Brain microvascular endothelial cell (primary cell): ENCODE data around the gene MAST2.

ENCODE experiments used
- DNase-seq: peaks from one replicate; pipeline ENCODE4 v3.0.0-alpha.2; 2020
- H3K27ac ChIP-seq: fragments of 250-450 bp; sonication (Bioruptor Pico); 2 replicates; pipeline ENCODE4 v1.5.1; 2020; ENCODE audit warnings: mild to moderate bottlenecking, moderate library complexity
- H3K27me3 ChIP-seq: fragments of 250-450 bp; sonication (Bioruptor Pico); replicated peaks from 2 replicates; pipeline ENCODE4 v1.5.1; 2020; ENCODE audit warnings: mild to moderate bottlenecking
- H3K36me3 ChIP-seq: fragments of 250-450 bp; sonication (Bioruptor Pico); replicated peaks from 2 replicates; pipeline ENCODE4 v1.5.1; 2020; ENCODE audit warnings: mild to moderate bottlenecking
- H3K4me3 ChIP-seq: 2 replicates; pipeline ENCODE4 v1.5.1; 2011; ENCODE audit warnings: low read depth, mild to moderate bottlenecking, control low read depth, low read length, moderate library complexity
- CTCF ChIP-seq: IDR thresholded peaks from 2 replicates; pipeline ENCODE4 v1.5.1; 2011; ENCODE audit warnings: low read depth, mild to moderate bottlenecking, moderate library complexity, low read length, control low read depth, inconsistent platforms; ENCODE audit errors: missing control alignments
- in situ Hi-C: cut with HindIII; loops from 2 replicates; pipeline ENCODE4 v1.10.0; 2017; ENCODE audit warnings: low sequenced_read_pairs, low pct_ligation_motif_present

Gene MAST2

GRCh38 chr1:45792744-45793143 lies 10.7 kb upstream of the MAST2 start:
- TF ChIP-seq CTCF: no peak
- Histone ChIP-seq H3K27me3 (no peaks in the 10 kb centered on the region), H3K27ac (no peak overlapping the region), H3K4me3 (no peak overlapping the region), H3K36me3 (no peaks in the 10 kb centered on the region)
- no peak for DNase-seq
- in situ Hi-C loops: no loop called here

- no peak for DNase-seq
- H3K27ac ChIP-seq: no peak overlapping the region
- in situ Hi-C loops: no loop called here
- no peaks in the 10 kb centered on the region for H3K27me3 ChIP-seq
- H3K4me3 ChIP-seq: no peak overlapping the region
- TF ChIP-seq CTCF: peak; percentile 6
- no peaks in the 10 kb centered on the region for H3K36me3 ChIP-seq
Measured at GRCh38 chr1:45793942-45794604, 9.3 kb upstream of the MAST2 start.

GRCh38 chr1:45796381-45796780 lies 7.0 kb upstream of the MAST2 start:
- Histone ChIP-seq H3K4me3 (no peak overlapping the region), H3K27ac (no peak overlapping the region), H3K27me3 (no peaks in the 10 kb centered on the region), H3K36me3 (no peaks in the 10 kb centered on the region)
- in situ Hi-C loops: no loop called here
- no peak for TF ChIP-seq CTCF
- DNase-seq: no peak

GRCh38 chr1:45796946-45797345 lies 6.5 kb upstream of the MAST2 start:
- no peak for TF ChIP-seq CTCF
- no peak overlapping the region for H3K4me3 ChIP-seq
- H3K36me3 ChIP-seq: no peaks in the 10 kb centered on the region
- no peaks in the 10 kb centered on the region for H3K27me3 ChIP-seq
- DNase-seq: no peak
- in situ Hi-C loops: no loop called here
- H3K27ac ChIP-seq: no peak overlapping the region

GRCh38 chr1:45800899-45801298 lies 2.5 kb upstream of the MAST2 start:
- Histone ChIP-seq H3K36me3 (no peaks in the 10 kb centered on the region), H3K4me3 (no peak overlapping the region), H3K27ac (no peak overlapping the region), H3K27me3 (no peaks in the 10 kb centered on the region)
- no peak for DNase-seq
- in situ Hi-C loops: no loop called here
- no peak for TF ChIP-seq CTCF
